AG09309 (cell line): ENCODE results near the gene IFIH1.

Experiments used
- DNase-seq: peaks from one replicate; pipeline ENCODE4 v3.0.0-alpha.2; 2010; ENCODE audit warnings: low read depth
- H3K4me3 ChIP-seq: 2 replicates; pipeline ENCODE4 v1.5.1; 2011; ENCODE audit warnings: mild to moderate bottlenecking, low read depth, low read length, moderate library complexity; ENCODE audit not compliant: control insufficient read depth
- CTCF ChIP-seq: IDR thresholded peaks from 2 replicates; pipeline ENCODE4 v1.5.1; 2011; ENCODE audit warnings: mild to moderate bottlenecking, low read depth, low read length, inconsistent platforms; ENCODE audit not compliant: insufficient read depth, control insufficient read depth; ENCODE audit errors: missing control alignments

IFIH1 gene

GRCh38 chr2:162253435-162253834 lies 65.0 kb downstream of the IFIH1 start:
- DNase-seq: no peak
- H3K4me3 ChIP-seq: no peak overlapping the region
- no peak for TF ChIP-seq CTCF

- no peak for TF ChIP-seq CTCF
- no peak for DNase-seq
- H3K4me3 ChIP-seq: no peak overlapping the region
These were observed 66.3 kb downstream of the IFIH1 start for GRCh38 chr2:162252153-162252552.

GRCh38 chr2:162245781-162246180 lies 72.7 kb downstream of the IFIH1 start:
- DNase-seq: no peak
- no peak overlapping the region for H3K4me3 ChIP-seq
- no peak for TF ChIP-seq CTCF

GRCh38 chr2:162245061-162245460 lies 73.4 kb downstream of the IFIH1 start:
- no peak for TF ChIP-seq CTCF
- H3K4me3 ChIP-seq: no peak overlapping the region
- DNase-seq: no peak

- no peak for TF ChIP-seq CTCF
- H3K4me3 ChIP-seq: no peak overlapping the region
- DNase-seq: peak; percentile 75
These were observed 73.9 kb downstream of the IFIH1 start for GRCh38 chr2:162244541-162245031.

- H3K4me3 ChIP-seq: no peak overlapping the region
- no peak for DNase-seq
- no peak for TF ChIP-seq CTCF
These were observed 74.8 kb downstream of the IFIH1 start for GRCh38 chr2:162243715-162244114.

- H3K4me3 ChIP-seq: peak within 1 kb of the TSS; percentile 54
- DNase-seq: peak; percentile 91
- no peak for TF ChIP-seq CTCF
These were observed 75.2 kb downstream of the IFIH1 start, which contains the start of gene FAP for GRCh38 chr2:162243294-162243693. Gene FAP, minus strand, starts transcription at chr2:162243445. Its CDS starts 118 bp downstream, at chr2:162243327.
